K562 (cell line): ENCODE measurements around the gene RTL10. TPM values are rescaled to one million over a fixed set of nuclear protein-coding genes. Genes with fewer than 3 reads are reported as not detected.
A peak's percentile ranks its signal among the peaks of the same experiment; 100 is the strongest.

Experiments
- BDP1 ChIP-seq: IDR thresholded peaks from 3 replicates; pipeline ENCODE4 v1.6.1; 2011; ENCODE audit not compliant: insufficient read length, insufficient read depth
- CBX1 ChIP-seq: sonication (generic); IDR thresholded peaks from 2 replicates; pipeline ENCODE4 v1.6.1; 2016; ENCODE audit warnings: antibody characterized with exemption, low read depth, mild to moderate bottlenecking
- CCAR2 ChIP-seq: fragments of 200-400 bp; formaldehyde crosslinking; IDR thresholded peaks from 2 replicates; pipeline ENCODE4 v1.6.1; 2017; ENCODE audit warnings: mild to moderate bottlenecking, low read depth, low read length
- CREB1 ChIP-seq, 2 experiments: sonication (generic) in 1 of 2; formaldehyde crosslinking in 1 of 2; IDR thresholded peaks; 2 replicates each; pipeline versions ENCODE4 v1.6.1 to v1.8.0; 2012 to 2022; ENCODE audit warnings: inconsistent platforms in 1 of 2, mild to moderate bottlenecking in 1 of 2, missing genetic modification reagents in 1 of 2, moderate library complexity in 1 of 2
- EGR1 ChIP-seq: fragments of 450-650 bp; conservative IDR thresholded peaks from 2 replicates; pipeline ENCODE4 v1.6.1; 2017; ENCODE audit warnings: mild to moderate bottlenecking
- ESRRA ChIP-seq: fragments of 450-650 bp; IDR thresholded peaks from 2 replicates; pipeline ENCODE4 v1.6.1; 2014; ENCODE audit warnings: low read depth, mild to moderate bottlenecking, moderate library complexity, borderline replicate concordance
- IRF2 ChIP-seq: sonication (generic); formaldehyde crosslinking; IDR thresholded peaks from 2 replicates; pipeline ENCODE4 v1.8.1; 2022; ENCODE audit warnings: mild to moderate bottlenecking, missing genetic modification reagents
- JUND ChIP-seq, 2 experiments: IDR thresholded peaks; 2 replicates in 1 of 2; 3 replicates in 1 of 2; pipeline ENCODE4 v1.6.1; 2011; ENCODE audit warnings: borderline replicate concordance in 2 of 2, low read depth in 2 of 2, low read length in 2 of 2, improper control_type of control experiment in 1 of 2, missing biosample characterization in 1 of 2, missing genetic modification characterization in 1 of 2, missing genetic modification reagents in 1 of 2
- L3MBTL2 ChIP-seq: fragments of 450-650 bp; IDR thresholded peaks from 2 replicates; pipeline ENCODE4 v1.6.1; 2016; ENCODE audit warnings: mild to moderate bottlenecking, moderate library complexity
- NKRF ChIP-seq: fragments of 450-650 bp; IDR thresholded peaks from 2 replicates; pipeline ENCODE4 v1.6.1; 2016; ENCODE audit warnings: borderline replicate concordance
- PHB ChIP-seq: fragments of 250-450 bp; sonication (Bioruptor Pico); IDR thresholded peaks from 2 replicates; pipeline ENCODE4 v1.5.0; 2021
- RBM39 ChIP-seq: fragments of 200-400 bp; formaldehyde crosslinking; optimal IDR thresholded peaks from 2 replicates; pipeline ENCODE3; 2018; ENCODE audit warnings: low read depth, low read length
- SPI1 ChIP-seq: IDR thresholded peaks from 2 replicates; pipeline ENCODE4 v1.6.1; 2011; ENCODE audit warnings: low read depth, low read length, control low read depth, borderline replicate concordance
- YY1 ChIP-seq, 3 experiments: IDR thresholded peaks; 2 replicates each; pipeline ENCODE4 v1.6.1; 2011; ENCODE audit warnings: low read length in 2 of 3, mild to moderate bottlenecking in 2 of 3, moderate library complexity in 2 of 3, borderline replicate concordance in 1 of 3, control low read depth in 1 of 3, low read depth in 1 of 3; ENCODE audit not compliant: insufficient read depth in 3 of 3, insufficient replicate concordance in 2 of 3, control insufficient read depth in 1 of 3, insufficient read length in 1 of 3; ENCODE audit errors: extremely low read depth in 1 of 3
- ZNF175 ChIP-seq: fragments of 200-800 bp; sonication (Bioruptor generic); IDR thresholded peaks from 2 replicates; pipeline ENCODE4 v1.6.1; 2016; ENCODE audit warnings: low read depth, mild to moderate bottlenecking, missing genetic modification characterization, missing compliant biosample characterization
- ZNF384 ChIP-seq: IDR thresholded peaks from 2 replicates; pipeline ENCODE4 v1.6.1; 2012; ENCODE audit warnings: low read depth, low read length, improper control_type of control experiment
- polyA plus RNA-seq, 8 experiments: library from polyadenylated mRNA; depleted of rRNA in 4 of 8; stranded (reverse) in 5 of 8; unstranded in 3 of 8; fragments of >200 nt; fragmentation: Nextera tagmentation in 2 of 8; fragmentation: Illumina TruSeq in 1 of 8; extraction: Ambion mirVana in 2 of 8; extraction: Trizol in 1 of 8; gene quantifications; 2 replicates each; pipeline versions ENCODE4 v1.2.1 to v1.2.3, GENCODE V29; 2011 to 2014; ENCODE audit warnings: inconsistent platforms in 1 of 8, missing spikeins in 1 of 8
- total RNA-seq, 7 experiments: library from RNA; depleted of rRNA in 6 of 7; stranded (reverse); fragments of >200 nt in 6 of 7; fragmentation: Illumina TruSeq in 2 of 7; extraction: Trizol in 2 of 7; gene quantifications; 2 replicates each; pipeline versions ENCODE4 v1.2.1 to v1.2.3, GENCODE V29; 2011 to 2021; ENCODE audit warnings: low replicate concordance in 1 of 7
- TF ChIP-seq, protein P1 (sequence below): sonication (generic); formaldehyde crosslinking; IDR thresholded peaks from 2 replicates; pipeline ENCODE4 v1.8.1; 2023; ENCODE audit warnings: mild to moderate bottlenecking, missing genetic modification reagents
- TF ChIP-seq, protein P2 (sequence below), 2 experiments: fragments of 450-650 bp in 1 of 2; IDR thresholded peaks; 2 replicates each; pipeline ENCODE4 v1.6.1; 2011 to 2017; ENCODE audit warnings: low read depth in 2 of 2, antibody characterized with exemption in 1 of 2, borderline replicate concordance in 1 of 2, low read length in 1 of 2, mild to moderate bottlenecking in 1 of 2, mixed read lengths in 1 of 2; ENCODE audit not compliant: control insufficient read depth in 1 of 2

RTL10 gene
- total and polyA plus RNA-seq, 9 of the 15 experiments (the other 6 are each of a cell fraction or from before 2014, with no cell fraction given), result 19.8 to 75.5 (median 32.5) TPM

DNA sequence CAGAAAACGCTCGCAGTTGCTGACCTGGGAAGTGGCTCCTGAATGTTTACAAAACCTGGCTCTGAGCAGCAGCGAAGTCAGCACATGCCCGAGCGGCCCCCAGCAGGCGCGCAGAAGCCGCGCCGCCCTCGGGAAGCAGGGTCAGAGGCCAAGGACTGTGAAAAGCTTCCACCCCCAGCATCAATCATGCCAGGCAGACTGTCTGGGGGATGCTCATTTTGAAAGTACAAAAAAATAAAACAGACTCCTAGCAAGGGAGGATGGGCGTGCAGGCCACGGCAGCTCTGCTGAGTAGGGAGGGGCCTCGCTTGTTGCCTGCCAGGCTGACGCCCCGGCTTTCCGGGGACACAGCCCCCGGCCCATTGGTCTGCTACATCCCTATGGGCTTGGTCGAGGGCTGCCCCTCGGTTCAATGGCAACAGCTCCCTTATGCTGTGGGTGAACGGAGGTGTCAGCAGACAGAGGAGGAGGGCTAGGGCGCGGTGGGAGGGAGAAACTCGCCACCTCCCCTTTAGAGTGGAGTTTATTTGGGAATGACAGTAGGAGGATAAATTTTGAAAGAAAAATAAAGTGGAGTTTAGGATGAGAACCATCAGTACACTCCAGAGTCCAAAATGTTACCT is 37.7 kb upstream of the RTL10 start (continued):
- TF ChIP-seq ZNF384, result peak; percentile 53; the same call in 1 of the 2 replicates
- TF ChIP-seq CBX1, result 0 out of 2 replicates have a peak, but pooled peaks have one; percentile 10
- no peak for TF ChIP-seq CCAR2
- no peak for TF ChIP-seq IRF2 (CRISPR knock-in tag)
- peak; percentile 97 for TF ChIP-seq L3MBTL2
- TF ChIP-seq YY1 (IDR thresholded peaks at IDR 0.05; ENCODE audit: borderline replicate concordance in 1 of 3, control insufficient read depth in 1 of 3, extremely low read depth in 1 of 3, insufficient read depth in 3 of 3, insufficient read length in 1 of 3, insufficient replicate concordance in 2 of 3, low read depth in 1 of 3, low read length in 2 of 3), result peak in 1 of 3 experiments; percentile 16
- peak; percentile 76 for TF ChIP-seq RBM39
- TF ChIP-seq CREB1 (IDR thresholded peaks at IDR 0.05), result peak; percentile 45; the same call in 1 of the 2 replicates
- TF ChIP-seq CREB1 (CRISPR knock-in tag; IDR thresholded peaks at IDR 0.05), result no peak
- TF ChIP-seq SPI1, result 0 out of 2 replicates have a peak, but pooled peaks have one; percentile 14
- TF ChIP-seq, protein P1, sequence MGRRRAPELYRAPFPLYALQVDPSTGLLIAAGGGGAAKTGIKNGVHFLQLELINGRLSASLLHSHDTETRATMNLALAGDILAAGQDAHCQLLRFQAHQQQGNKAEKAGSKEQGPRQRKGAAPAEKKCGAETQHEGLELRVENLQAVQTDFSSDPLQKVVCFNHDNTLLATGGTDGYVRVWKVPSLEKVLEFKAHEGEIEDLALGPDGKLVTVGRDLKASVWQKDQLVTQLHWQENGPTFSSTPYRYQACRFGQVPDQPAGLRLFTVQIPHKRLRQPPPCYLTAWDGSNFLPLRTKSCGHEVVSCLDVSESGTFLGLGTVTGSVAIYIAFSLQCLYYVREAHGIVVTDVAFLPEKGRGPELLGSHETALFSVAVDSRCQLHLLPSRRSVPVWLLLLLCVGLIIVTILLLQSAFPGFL (CRISPR knock-in tag), result no peak
- no peak for TF ChIP-seq BDP1
- peak; percentile 61 for TF ChIP-seq ESRRA
- TF ChIP-seq, protein P2, sequence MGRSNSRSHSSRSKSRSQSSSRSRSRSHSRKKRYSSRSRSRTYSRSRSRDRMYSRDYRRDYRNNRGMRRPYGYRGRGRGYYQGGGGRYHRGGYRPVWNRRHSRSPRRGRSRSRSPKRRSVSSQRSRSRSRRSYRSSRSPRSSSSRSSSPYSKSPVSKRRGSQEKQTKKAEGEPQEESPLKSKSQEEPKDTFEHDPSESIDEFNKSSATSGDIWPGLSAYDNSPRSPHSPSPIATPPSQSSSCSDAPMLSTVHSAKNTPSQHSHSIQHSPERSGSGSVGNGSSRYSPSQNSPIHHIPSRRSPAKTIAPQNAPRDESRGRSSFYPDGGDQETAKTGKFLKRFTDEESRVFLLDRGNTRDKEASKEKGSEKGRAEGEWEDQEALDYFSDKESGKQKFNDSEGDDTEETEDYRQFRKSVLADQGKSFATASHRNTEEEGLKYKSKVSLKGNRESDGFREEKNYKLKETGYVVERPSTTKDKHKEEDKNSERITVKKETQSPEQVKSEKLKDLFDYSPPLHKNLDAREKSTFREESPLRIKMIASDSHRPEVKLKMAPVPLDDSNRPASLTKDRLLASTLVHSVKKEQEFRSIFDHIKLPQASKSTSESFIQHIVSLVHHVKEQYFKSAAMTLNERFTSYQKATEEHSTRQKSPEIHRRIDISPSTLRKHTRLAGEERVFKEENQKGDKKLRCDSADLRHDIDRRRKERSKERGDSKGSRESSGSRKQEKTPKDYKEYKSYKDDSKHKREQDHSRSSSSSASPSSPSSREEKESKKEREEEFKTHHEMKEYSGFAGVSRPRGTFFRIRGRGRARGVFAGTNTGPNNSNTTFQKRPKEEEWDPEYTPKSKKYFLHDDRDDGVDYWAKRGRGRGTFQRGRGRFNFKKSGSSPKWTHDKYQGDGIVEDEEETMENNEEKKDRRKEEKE (IDR thresholded peaks at IDR 0.05; ENCODE audit: borderline replicate concordance in 1 of 2, control insufficient read depth in 1 of 2, low read depth in 2 of 2, low read length in 1 of 2), result 0 out of 4 replicates have a peak, but pooled peaks of 1 of the 2 experiments have one; percentile 27
- TF ChIP-seq NKRF, result no peak
- no peak for TF ChIP-seq ZNF175 (CRISPR knock-in tag)
- TF ChIP-seq PHB (CRISPR knock-in tag), result no peak; the same call in 1 of the 2 replicates
- TF ChIP-seq EGR1, result peak; percentile 67
- peak; percentile 28; the same call in 1 of the 2 replicates for TF ChIP-seq JUND (IDR thresholded peaks at IDR 0.05; ENCODE audit: borderline replicate concordance, low read depth, low read length)
- no peak; the same call in 2 of the 3 replicates for TF ChIP-seq JUND (tag; IDR thresholded peaks at IDR 0.05; ENCODE audit: borderline replicate concordance, low read depth, low read length)
